NOMO-1 (cell line): ENCODE measurements around the gene COX5A.

Experiments used
- DNase-seq, 2 experiments: peaks; one replicate each; lab custom pipeline; 2025; ENCODE audit not compliant: unreplicated experiment in 2 of 2; lab: John Stamatoyannopoulos, UW

Gene COX5A

DNA sequence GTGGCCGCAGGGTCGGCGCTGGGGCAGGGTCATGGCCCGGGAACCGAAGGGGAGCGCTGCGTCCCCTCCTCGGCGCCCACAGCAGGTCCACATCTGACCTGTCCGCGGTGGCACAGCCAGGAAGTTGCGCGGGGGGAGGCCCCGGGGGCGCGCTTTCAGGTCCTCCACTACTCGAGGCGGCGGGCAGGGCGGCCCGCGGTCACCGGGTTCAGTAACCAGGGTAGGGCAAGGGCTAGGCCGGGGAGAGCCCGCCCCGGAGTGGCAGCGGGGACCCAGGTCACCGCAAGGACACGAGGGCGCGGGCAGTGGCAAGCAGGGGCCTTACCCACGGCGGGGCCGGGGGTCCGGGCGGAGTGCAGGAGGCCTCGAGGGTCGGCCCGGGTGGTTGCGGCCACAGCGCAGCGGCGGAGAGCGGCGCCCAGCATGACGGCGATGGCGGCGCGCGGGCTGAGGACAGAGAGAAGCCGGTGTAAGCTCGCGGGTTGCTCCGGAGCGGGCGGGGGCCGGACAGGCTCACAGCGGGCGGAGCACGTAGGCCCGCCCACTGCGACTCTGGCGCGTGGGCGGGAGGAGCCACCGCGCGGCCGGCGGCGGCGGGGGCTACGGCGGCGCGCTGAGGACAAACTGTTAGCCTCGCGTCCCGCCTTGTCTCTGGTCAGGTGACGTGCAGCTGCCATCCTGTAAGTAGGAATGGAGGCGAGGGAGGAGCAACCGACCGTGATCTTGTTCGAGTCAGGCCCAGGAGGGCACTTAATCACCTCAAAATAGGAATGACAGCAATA lies at the start of gene COX5A:
COX5A (minus strand) TSS at position 484 of the 782 bp plus-strand sequence; CDS start at position 425, 59 bp downstream.
- peak; percentile 95 for DNase-seq

DNA sequence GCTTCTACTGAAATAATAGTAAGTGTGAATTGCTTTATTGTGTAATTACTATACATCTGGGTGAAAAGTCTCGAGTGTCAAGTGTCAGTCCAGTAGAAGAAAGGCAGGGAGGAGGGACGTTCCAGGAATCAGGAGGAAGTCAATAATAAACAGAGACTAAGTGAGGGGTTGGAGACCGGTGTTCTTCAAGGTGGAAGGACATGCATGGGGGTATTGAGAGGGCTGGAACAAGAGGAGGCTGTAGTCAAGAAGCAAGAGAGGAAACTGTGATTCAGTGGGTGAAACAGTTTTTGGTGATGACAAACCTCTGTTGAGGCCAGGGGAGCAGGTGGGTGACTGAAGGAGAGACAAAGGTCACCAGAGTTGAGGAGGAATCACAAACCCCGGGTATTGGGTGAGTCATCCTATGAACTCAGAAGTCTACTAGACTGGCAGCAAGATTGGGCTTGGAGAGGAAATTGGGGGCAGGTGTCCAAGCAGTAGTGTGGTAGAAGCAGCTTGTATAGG lies 45.9 kb upstream of the COX5A start:
- DNase-seq = peak; percentile 22 to 54

DNA sequence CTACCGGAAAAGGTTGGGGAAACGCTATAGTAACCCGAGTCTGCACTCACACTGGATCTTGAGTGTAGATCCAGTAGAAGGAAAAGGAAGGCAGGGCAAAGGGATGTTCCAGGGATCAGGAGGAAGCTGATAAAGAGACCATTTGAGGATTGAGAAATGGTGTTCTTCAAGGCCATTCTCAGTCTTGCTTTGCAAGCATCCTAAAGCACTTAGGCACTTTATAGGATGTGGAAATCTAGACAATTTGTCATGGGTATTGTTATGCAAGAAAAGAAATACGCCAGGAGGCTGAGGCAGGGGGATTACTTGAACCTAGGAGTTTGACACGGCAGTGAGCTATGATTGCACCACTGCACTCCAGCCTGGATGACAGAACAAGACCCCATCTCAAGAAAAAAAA lies 44.3 kb upstream of the COX5A start:
- DNase-seq = peak in 1 of 2 experiments; percentile 45

DNA sequence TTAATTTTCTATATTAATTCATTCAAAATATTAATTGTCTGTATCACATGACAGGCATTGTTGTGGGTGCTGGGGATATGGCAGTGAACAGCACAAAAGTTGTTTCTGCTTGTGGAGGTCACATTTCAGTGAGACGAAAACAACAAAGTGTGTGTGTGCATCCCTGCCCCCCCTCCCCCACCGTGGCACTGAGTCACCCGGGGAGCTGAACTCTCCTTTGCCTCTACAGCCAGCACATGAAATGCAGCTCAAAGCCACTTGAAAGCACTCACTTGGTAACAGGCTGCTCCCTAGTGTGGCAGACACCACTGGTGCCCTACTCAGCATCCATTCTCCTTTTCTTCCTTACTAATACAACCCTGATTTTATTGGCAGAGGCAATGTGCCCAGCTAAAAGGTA lies 40.6 kb upstream of the COX5A start:
- no peak for DNase-seq

DNA sequence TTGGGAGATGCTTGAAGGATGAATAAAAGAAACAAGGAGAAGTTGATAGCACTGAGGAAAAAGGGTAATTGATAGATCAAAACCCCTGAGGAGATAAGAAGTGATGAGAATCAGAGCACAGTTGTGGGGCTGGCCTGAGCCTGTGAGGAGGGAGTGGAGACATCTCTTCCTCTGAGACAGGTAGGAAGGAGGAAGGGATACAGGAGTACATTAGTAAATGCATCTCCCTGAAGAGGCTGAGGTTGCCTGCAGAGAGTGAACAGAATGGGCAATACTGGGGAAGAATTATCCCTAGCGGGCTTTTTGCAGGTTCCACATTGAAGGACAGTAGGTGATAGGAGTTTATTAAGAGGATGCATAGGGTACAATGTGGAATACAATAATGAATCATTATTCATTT lies 40.2 kb upstream of the COX5A start:
- no peak for DNase-seq

DNA sequence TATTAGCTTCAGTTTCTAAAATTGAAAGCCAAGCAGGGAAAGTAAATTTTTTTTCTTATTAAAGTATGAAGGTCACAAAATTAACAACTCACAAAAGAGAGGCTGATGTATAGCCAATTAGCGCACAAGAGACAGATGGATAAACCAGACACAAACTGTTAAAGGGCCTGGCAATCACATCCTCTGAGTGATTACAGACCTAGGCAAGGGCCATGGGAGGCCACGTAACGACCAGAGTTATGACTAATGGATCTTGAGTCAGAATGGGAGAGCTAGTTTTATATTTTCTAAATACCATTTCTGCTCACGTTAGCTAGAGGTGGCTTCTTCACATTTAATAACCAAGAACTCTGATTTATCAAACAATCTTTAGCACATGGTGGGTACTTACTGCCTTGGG lies 39.7 kb upstream of the COX5A start:
- DNase-seq = no peak

DNA sequence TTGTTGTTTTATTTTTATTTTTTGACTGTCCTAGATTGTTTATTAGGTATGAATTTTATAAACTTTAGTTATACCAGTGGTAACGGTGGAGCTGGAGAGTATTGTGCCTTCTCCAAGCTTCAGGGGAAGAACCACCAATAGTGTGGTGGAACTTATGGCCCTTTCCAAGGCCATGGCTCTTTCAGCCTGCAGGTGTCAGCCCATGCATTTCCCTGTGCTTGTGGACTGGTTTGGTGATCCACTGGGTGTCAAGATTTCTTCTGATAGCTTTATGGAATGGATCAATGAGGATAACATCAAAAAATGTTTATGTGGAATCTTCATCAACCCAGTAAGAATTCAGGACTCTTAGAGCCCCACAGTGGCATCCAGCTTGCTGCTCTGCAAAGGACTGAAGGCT lies 38.3 kb upstream of the COX5A start:
- DNase-seq = no peak

DNA sequence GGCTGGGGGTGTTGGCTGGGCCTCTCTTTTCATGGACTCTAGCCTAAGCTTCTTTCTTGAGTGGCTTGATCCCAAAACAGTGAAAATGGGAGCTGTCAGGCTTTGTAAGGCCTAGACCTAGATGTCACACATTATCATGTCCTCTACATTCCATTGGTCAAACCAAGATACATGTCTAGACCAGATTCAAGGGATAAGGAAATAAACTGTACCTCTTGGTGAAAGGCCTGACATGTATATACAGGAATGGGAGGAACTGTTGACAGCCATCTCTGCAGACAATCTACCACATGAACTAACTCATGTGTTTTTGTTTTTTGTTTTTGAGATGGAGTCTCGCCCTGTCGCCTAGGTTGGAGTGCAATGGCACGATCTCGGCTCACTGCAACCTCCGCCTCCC lies 29.8 kb upstream of the COX5A start:
- no peak for DNase-seq

DNA sequence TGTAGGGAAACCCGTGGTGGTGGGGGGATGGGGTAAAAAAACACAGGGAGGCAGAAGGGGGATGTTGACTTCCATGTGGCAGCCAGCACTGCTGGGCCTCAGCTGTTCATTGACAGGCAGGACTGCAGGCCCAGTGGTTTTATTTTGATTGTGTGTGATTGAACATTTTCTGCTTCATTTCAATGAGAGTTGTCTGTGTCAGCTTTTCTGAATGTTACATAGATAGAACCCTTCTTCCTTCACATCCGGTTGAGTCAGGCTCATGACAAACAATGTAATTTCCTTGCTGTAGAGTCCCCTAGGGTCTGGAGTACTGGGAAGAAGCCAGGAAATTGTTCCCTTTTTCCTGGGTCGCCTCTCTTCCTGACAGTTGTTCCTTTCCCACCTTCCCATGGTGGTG lies 26.9 kb upstream of the COX5A start:
- no peak for DNase-seq

DNA sequence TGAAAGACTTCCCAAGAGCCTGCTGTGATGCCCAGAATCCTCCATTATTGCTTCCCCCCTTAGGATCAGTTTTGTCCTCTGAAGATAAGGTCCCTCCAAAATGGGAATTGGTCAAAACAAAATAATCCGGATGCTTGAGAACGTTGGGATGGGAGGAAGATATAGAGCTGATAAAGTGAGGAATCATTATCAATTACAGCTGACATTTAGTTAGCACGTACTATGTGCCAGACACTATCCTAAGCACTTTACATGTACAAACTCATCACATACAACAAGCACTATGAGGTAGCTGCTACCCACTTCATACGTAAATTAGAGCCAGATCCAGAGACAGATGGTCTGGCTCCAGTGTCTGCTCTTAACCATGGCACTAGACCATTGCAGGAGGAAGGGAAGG lies 25.3 kb upstream of the COX5A start:
- no peak for DNase-seq

DNA sequence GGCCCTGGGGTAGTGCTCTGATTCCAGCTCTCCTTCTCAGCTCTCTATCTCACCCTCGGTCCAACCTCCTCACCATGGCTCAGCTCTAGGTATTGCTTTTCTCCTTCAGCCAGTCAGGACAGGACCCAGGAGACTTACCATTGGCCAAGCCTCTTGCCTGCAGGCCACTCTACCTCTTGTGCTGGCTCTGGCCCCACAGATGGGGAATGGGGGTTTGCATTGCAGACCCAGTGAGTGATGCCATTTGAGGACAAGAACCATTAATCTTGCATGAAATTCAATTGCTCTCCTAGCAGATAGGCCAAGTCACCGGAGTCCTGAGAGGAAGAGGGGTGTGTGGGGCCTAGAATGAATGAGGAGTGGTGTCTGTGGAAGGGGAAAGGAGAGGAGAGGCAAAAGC lies 24.8 kb upstream of the COX5A start:
- DNase-seq = no peak

DNA sequence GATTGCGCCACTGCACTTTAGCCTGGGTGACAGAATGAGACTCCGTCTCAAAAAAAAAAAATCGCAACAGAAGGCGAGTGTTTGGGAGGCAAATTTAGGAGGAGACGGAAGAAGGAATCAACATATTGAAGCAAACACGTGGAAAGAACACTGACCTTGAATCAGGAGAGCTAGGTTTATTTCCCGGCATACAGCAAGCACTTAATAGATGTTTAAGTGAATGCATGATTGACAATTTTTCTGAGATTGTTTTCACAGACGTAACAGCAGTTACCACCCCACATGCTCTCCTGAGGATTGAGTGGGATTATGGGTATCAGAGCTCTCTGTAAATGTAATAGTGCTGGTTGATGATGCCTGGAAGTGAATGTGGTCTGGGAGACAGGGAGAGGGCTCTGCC lies 24.3 kb upstream of the COX5A start:
- no peak for DNase-seq

DNA sequence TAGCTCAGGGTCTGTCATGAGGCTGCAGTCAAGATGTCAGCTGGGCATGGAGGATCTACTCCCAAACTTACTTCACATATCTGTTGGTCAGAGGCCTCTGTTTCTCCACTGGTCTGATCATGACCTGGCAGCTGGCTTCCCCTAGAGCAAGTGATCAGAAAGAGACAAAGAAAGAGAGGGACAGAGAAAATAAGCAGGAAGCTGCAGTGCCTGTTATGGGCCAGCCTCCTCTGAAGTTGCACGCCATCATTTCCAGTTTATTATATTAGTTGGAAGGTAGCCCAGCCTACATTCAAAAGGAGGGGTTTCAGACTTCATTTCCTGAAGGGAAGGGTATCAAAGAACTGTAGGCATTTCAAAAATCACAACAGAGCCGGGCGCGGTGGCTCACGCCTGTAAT lies 23.7 kb upstream of the COX5A start:
- no peak for DNase-seq

DNA sequence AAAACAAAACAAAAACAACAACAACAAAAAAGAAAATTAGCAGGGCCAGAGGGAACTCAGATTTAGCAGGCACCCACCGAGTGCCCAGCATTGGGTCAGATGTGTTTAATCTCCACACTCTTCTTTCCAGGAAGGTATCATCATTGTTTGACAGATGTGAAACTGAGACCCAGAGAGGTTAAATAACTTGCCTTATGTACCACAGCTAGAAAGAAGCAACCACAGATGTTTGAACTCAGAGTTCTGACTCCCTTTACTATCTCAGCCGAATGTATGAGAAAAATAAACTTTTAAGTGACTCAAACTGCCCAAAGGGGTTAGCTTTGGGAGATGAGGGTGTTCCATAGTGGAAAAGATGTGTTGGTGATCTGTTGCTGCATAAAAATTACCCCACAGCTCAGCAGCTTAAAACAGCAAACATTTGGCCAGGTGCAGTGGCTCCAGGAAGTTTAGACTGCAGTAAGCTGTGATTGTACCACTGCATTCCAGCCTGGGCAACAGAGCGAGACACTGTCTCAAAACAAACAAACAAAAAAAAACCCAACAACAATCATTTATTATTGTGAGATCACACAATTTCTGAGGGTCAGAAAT lies 23.2 kb upstream of the COX5A start:
- no peak for DNase-seq

DNA sequence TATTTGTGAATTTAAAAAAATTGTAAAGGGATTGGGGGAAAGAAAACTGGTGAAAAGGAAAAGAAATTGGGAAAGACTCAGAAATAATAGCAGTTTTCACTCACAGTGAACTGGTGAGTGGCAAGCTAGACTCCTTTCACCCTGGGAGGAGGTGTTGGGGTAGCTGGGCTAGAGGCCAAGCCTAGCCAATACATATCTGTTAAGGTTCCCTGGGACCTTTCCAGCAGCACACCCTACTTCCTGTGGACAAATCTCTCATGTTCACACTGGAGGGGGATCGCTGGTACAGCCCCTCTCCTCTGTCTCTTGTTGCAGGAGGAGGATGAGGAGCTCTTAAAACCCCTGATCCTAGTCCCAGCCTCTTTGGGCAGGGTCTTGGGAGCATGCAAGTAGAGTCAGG lies 22.4 kb upstream of the COX5A start:
- no peak for DNase-seq

DNA sequence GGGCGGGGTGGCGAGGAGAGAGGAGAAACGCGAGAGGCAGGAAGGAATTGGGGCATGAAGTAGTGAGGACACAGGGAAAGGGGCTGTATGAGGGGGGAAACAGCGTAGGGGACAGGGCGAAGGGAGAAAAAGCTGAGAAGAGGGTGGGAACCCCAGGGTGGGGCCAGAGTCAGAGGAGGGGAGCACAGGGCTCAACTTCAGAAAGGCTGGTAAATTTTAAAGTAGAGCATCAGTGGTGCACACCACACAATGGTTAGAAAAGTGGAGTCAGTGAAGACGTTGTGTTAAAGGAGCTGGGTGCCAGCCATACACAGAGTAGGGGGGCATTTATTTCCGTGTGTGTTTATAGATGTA lies 21.7 kb upstream of the COX5A start:
- DNase-seq = no peak

DNA sequence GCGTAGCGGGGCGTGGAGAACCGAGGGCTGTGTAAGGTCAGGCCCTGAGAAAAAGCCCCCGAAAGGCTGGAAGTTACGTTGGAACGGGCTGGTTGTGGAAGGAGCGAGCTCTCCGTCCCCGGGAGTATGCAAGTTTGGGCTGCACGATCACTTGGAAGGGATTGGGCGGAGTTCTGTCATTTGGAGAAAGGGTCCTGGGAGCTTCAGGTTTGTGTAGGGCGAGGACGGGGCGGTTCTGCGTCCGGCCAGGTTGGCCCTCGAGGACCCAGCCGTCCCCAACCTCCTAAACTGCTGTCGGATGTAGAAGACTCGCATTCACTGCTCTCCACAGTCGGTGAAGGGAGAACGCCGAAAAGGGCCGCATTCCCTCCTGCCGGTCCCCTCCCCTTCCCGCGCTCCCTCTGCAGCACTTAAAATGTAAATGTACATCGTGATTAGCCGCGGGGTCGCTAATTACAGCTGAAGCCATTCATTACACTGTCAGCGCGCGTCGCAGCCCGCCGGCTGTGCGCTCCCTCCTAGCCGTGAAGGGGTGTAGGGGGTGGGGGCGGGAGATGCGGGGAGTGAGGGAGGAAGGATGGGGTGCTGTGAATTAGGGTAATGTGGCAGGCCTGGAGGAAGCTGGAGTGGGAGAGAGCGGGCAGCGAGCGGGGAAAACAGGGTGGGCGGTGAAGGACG lies 21.2 kb upstream of the COX5A start:
- DNase-seq = no peak

DNA sequence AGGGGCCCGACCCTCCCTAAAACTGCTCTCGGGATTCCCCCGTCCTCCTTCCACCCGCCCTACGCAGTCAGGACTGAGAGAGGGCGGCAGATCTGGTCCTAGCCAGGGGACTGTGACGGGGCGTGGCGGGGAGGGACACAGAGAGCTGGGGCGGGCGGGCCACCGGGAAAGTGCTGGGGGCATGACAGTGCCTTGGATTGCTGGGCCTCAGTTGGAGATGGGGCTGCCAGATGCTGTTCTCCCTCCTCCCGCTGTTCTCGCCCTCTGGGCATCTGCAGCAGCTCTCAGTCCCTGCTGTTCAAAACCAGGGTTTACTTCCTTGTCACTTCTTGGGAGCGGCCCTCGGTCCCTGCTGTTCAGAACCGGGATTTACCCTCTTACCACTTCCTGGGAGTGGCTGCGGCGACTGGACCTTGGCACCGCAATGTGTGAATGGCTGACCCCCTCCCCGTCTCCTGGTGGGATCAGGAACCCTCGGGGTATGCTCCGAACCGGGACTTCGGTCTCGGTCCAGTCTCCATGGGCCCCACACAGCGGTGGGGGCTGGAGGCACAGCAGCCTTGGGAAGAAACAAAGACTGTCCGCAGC lies 20.5 kb upstream of the COX5A start:
- DNase-seq = no peak

DNA sequence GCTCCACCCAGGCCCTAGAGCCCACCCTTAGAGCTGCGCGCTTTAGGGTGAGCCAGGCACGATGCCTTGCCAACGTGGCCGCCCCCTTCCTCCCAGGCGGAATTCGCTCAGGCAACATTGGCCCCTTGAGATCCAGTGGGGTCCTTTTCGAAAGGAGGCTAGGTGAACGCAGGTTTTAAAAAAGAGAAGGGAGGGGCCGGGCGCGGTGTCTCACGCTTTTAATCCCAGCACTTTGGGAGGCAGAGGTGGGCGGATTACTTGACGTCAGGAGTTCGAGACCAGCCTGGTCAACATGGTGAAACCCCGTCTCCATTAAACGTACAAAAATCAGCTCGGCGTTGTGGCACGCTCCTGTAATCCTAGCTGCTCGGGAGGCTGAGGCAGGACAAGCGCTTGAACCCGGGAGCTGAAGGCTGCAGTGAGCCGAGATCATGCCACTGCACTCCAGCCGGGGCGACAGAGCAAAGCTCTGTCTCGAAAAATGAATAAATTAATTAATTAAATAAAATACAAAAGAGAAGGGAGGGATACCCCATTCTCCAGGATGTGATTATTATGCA lies 19.7 kb upstream of the COX5A start:
- DNase-seq = no peak

DNA sequence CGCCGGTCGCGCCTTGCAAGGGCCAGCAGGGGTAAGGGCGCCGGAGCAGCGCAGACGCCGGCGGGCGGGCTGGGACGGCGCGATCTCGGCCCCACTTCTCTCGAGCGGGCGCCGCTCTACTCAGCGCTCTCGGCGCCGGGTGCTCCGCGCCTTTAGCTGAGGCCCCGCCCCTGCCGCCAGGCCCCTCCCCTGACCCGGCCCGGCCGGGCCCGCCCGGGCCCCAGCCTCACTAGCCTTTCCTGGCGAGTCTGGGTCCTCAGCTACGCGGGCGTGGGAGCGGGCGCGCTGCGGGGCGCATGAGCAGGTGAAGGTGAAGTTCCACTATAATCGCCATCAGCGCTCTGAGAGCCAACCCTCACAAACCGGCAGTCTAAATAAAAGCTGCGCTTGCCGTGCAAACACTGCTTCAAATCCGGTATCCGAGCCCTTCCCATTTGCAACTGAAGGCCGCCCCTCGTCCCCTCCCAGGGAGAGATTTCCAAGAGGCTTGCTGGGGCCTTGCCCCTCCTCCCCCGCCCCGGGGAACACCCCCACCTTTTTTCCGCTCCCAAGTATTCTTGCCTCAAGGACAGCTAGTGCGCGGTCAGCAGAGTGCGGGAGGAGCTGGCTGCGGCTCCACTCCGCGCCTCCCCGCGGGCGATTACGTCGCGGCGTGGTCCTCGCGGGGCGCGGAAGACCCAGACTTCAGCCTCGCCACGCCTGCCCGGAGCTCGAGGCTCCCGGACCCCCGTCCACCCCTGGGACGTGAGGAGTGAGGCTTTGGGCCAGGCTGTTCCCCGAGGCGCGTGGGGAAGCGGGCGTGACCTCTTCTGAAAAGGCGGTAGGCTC lies 19.0 kb upstream of the COX5A start, which contains the start of gene RPP25:
RPP25 (minus strand) TSS at position 125 of the 828 bp plus-strand sequence. CDS start 189 bp downstream, outside the sequence.
- peak; percentile 60 to 63 for DNase-seq
